Endometrial microvascular endothelial cells (primary cell): ENCODE measurements around the gene C3orf52. TPM values are rescaled to one million over a fixed set of nuclear protein-coding genes. Genes with fewer than 3 reads are reported as not detected.

Experiments used
- in situ Hi-C: cut with HindIII; loops from 2 replicates; pipeline ENCODE4 v1.10.0; 2017; ENCODE audit warnings: low sequenced_read_pairs, low pct_unique_long_range_greater_than_20kb; ENCODE audit errors: inconsistent ontology term
- total RNA-seq: library from RNA; depleted of rRNA; stranded (reverse); fragments of >200 nt; gene quantifications from one replicate; pipeline ENCODE4 v1.2.3, GENCODE V29; 2015; ENCODE audit errors: inconsistent ontology term

Gene C3orf52
- total RNA-seq, 1 donor from 2014 or later: 1.5 TPM

DNA sequence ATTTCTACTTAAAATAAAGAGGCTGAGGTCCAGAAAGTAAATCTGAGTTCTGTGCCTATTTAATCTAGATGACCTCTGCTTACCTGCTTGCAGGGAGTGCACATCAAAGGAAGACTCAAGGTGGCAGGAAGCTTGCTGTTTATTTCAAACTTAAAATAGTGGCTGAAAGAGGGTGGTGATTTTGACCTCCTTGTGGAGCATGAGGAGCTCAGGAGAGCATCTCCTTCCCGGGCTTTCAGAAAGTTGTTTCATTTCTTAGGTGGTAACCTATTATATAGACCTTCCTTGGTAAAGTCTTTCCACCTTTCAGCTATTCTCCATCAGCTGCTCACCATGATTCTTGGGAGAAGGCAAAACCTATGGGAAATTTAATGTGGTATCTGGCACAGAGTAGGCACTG, 46.4 kb downstream of the C3orf52 start:
- in situ Hi-C loops: no loop called here

DNA sequence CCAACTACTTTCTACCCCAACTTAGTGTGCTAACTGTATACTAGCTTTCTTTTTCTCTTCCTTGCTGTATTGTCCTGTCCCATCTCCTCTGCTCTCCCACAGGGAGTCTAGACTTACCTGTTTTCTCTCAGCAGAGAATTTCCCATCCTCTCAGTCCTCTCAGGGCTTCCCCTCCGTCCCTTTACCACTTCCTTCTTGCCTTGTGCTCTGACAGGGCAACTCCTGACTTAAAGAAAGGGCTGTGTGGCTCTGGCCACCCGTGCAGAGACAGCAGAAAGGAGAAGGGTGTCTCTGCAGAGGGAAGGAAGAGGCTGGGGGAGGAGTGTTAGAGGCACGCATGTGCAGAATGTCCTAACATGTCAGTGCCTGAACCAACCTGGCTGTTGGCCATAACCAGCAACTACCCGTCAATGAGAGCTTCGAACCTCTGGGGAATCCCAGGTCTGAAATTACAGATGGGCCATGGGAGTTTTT, 46.8 kb downstream of the C3orf52 start, which contains the start of gene GCSAM:
GCSAM (minus strand) TSS at position 274 of the 474 bp plus-strand sequence; CDS start at position 146, 128 bp downstream.
- in situ Hi-C loops: no loop called here

- in situ Hi-C loops: no loop called here
Observed at GRCh38 chr3:112133626-112134334, 47.6 kb downstream of the C3orf52 start.

DNA sequence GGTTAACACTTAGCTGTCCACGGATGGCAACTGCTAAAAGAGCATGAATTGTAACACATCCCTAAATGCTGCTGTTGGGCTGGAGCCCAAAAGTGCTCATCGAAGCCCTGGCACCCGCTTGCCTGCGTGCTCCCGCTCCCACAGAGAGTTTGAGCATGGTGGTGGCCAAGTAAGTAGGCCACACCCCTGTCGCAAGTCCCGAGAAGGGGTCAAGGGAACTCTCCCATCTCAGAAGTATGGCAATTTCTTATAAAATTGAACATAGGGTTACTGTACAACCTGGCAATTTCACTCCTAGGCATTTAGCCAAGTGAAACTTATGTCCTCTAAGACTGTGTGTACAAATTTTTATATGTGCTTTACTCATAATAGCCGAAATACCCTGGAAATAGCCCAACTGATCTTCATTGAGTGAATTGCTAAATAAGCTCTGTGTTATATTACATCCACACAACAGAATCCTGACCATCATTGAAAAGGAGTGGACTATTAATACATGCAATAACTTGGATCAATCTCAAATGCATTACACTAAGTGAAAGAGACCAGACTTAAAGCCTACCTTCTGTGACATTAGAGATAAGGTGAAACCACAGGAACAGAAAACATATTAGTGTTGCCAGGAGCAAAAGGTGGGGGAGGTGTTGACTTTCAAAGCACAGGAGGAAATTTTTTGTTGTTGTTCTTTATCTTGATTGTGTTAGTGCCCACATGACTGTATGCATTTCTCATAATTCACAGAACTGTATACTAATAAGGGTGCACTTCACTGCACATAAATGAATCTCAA, 48.3 kb downstream of the C3orf52 start:
- in situ Hi-C loops: no loop called here

- in situ Hi-C loops: no loop called here
Observed at GRCh38 chr3:112136046-112136445, 49.9 kb downstream of the C3orf52 start.

DNA sequence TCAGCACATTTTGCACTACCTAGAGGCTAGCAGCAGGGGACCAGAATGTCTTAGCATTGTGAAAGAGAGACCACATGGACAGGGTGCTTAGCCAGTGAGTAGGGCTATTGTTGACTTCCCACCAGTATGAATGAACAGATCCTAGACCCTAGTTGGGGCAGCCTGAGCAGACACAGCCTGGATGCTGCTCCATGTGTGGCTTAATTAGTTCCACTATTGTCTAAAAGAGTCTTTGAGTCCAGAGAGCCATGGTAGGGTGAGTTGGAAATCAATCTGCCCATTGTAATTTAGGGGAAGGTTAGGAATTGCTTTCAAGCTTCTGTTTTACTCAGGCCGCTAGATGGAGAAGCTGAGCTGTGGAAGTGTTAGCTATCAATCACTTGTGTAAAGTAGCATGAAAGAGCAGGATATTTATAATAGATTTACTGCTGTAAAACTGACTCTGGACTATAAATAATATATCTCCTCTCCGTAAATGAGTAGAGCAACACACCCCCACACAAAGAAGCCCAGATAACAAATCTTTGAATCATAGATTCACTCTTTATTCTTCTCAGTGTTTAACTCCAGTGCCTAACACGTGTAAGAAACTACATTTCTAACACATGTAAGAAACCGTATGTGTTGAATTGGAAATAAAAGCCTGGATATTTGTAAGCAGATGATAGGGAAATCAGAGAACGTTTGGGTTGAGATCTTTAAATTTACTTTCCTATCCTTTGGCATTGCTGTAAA, 50.9 kb downstream of the C3orf52 start:
- in situ Hi-C loops: no loop called here

DNA sequence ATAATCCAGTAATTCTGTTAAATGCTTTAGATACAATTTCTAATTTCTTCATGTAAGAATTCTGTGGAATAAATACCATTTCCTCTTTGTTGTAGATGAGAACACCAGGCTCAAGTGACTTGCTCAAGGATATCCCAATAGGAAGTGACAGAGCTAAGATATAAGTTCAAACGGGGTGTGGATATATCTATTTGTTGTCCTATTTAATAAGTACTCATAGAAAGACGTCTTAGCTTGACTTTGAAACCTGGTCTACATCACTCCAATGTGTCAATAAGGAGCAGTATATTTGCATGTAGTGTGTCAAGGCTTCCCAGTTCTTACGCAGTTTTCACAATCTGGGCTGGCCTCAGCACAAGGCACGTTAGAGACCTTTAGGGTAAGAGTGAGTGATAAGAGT, 51.6 kb downstream of the C3orf52 start:
- in situ Hi-C loops: no loop called here

- in situ Hi-C loops: no loop called here
Observed at GRCh38 chr3:112138219-112138969, 52.2 kb downstream of the C3orf52 start.

DNA sequence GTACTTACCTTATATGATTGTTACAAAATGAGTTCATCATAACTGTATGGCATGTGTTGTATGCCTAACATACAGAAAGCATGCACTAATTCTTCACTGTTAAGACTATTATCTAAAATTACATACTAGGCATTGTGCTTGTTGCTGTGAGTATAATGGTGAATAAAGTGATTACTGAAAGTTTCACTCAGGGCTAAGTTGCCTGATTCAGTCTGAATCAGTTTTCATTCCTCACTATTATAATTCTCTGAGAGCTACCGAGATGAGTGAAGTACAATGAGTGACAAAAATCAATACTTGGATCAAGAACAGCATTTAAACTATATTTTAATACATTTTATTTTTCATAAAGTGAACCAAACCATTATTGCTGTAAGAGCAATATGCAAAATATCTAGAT, 54.4 kb downstream of the C3orf52 start:
- in situ Hi-C loops: no loop called here

GRCh38 chr3:112141293-112141692, 55.1 kb downstream of the C3orf52 start:
- in situ Hi-C loops: no loop called here

DNA sequence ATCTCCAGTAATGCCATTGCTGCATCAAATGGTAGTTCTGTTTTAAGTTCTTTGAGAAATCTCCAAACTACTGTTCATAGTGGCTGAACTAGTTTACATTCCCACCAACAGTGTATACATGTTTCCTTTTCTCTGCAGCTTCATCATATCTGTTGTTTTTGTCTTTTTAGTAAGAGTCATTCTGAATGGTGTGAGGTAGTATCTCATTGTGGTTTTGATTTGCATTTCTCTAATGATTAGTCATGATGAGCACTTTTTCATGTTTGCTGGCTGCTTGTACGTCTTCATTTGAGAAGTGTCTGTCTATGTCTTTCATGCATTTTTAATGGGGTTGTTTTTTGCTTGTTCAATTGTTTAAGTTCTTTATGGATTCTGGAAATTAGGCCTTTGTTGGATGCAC, 57.1 kb downstream of the C3orf52 start:
- in situ Hi-C loops: no loop called here

GRCh38 chr3:112143689-112144088, 57.5 kb downstream of the C3orf52 start:
- in situ Hi-C loops: no loop called here

DNA sequence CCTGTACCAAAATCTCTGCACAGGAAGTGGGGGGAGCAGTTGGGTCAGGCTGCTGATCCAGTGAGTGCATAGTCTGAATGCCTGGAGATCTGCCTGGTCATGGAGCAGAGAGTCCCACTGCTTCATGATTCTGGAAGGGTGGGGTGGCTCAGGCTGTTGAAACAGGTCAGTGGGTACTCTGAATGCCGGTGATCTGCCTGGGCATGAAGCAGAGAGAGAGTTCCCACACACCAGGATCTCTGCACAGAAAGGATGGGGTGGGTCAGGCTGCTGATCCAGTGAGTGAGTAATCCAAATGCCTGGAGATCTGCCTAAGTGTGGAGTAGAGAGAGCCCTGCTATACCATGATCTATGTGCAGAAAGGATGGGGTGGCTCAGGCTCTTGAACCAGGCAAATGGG, 62.9 kb downstream of the C3orf52 start:
- in situ Hi-C loops: no loop called here

GRCh38 chr3:112167758-112168157, 81.6 kb downstream of the C3orf52 start:
- in situ Hi-C loops: no loop called here

Other genes with a start within 250 kb of the C3orf52 start
- 82.3 TPM for gene PHLDB2, start 227.1 kb upstream of the C3orf52 start, total RNA-seq
- gene ABHD10, start 107.4 kb upstream of the C3orf52 start, total RNA-seq: 37.5 TPM
- 1.4 TPM for gene TAGLN3, start 87.5 kb upstream of the C3orf52 start, total RNA-seq
- gene TMPRSS7, start 51.7 kb upstream of the C3orf52 start, total RNA-seq: not detected
- not detected for gene GCSAM, start 46.9 kb downstream of the C3orf52 start, total RNA-seq
- not detected for gene SLC9C1, start 207.8 kb downstream of the C3orf52 start, total RNA-seq
- gene CD200, start 246.8 kb downstream of the C3orf52 start, total RNA-seq: not detected